Mesothelial cell of epicardium (in vitro differentiated cells): ENCODE measurements around the gene CHST12. TPM values are rescaled to one million over a fixed set of nuclear protein-coding genes. Genes with fewer than 3 reads are reported as not detected.

Source experiments
- DNase-seq, 2 experiments: peaks; one replicate each; pipeline ENCODE4 v3.0.0; 2021; ENCODE audit warnings: low spot score in 2 of 2; ENCODE audit not compliant: unreplicated experiment in 2 of 2
- H3K27ac Mint-ChIP-seq: 2 replicates; pipeline ENCODE4 v1.8.0; 2021; ENCODE audit warnings: mixed read lengths
- H3K27me3 Mint-ChIP-seq: 2 replicates; pipeline ENCODE4 v1.8.0; 2021; ENCODE audit warnings: low read depth, mixed read lengths
- H3K36me3 Mint-ChIP-seq: 2 replicates; pipeline ENCODE4 v1.8.0; 2021; ENCODE audit warnings: mixed read lengths
- H3K4me1 Mint-ChIP-seq: 2 replicates; pipeline ENCODE4 v1.8.0; 2021; ENCODE audit warnings: mixed read lengths
- H3K4me3 Mint-ChIP-seq: 2 replicates; pipeline ENCODE4 v1.8.0; 2021; ENCODE audit warnings: mild to moderate bottlenecking, moderate library complexity, mixed read lengths
- H3K9me3 Mint-ChIP-seq: 2 replicates; pipeline ENCODE4 v1.8.0; 2021; ENCODE audit warnings: mixed read lengths
- total RNA-seq: library from RNA; stranded (reverse); gene quantifications from 3 replicates; pipeline ENCODE4 v1.2.1, GENCODE V29; 2021
- TF ChIP-seq, protein P1 (sequence below): fragments of 200-600 bp; sonication (generic); IDR thresholded peaks from one replicate; pipeline ENCODE4 v1.5.0; 2021; ENCODE audit warnings: antibody characterized with exemption; ENCODE audit not compliant: unreplicated experiment

The CHST12 gene
- total RNA-seq, 1 donor from 2014 or later: 20.4 TPM

DNA sequence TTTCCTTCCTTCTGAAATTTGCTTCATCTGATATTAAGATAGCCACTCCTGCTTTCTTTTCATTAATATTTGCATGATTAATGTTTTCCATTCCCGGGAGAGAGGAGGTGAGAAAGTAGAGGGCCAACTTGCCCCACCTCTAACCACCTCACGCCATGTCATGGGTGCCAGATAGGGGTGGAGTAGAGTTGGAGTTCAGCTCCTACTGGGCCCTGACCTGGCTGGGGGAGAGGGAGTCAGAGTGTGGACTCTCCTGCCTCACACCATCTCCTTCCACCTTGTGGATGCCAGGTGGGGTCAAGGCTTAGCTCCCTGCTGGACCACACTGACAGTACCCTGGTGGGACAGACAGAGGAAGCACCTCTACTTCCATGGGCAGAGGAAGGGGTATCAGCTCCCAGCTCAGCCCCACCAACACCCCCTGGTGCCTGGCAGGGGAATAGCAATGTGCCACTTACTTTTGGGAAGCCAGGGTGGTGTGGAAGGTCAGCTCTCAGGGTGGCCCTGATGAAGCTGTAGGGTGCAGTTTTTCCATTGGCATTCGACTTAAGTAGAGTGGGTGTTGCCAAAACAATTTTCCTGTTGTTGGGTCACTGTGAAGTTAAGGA lies 28.0 kb downstream of the CHST12 start:
- DNase-seq: no peak
- Mint-ChIP-seq H3K27ac (no peak overlapping the region), H3K9me3 (peaks cover 12% of the 10 kb centered on the region), H3K4me3 (no peak overlapping the region), H3K27me3 (no peaks in the 10 kb centered on the region), H3K4me1 (no peaks in the 10 kb centered on the region), H3K36me3 (peaks cover 42% of the 10 kb centered on the region)
- TF ChIP-seq, protein P1, sequence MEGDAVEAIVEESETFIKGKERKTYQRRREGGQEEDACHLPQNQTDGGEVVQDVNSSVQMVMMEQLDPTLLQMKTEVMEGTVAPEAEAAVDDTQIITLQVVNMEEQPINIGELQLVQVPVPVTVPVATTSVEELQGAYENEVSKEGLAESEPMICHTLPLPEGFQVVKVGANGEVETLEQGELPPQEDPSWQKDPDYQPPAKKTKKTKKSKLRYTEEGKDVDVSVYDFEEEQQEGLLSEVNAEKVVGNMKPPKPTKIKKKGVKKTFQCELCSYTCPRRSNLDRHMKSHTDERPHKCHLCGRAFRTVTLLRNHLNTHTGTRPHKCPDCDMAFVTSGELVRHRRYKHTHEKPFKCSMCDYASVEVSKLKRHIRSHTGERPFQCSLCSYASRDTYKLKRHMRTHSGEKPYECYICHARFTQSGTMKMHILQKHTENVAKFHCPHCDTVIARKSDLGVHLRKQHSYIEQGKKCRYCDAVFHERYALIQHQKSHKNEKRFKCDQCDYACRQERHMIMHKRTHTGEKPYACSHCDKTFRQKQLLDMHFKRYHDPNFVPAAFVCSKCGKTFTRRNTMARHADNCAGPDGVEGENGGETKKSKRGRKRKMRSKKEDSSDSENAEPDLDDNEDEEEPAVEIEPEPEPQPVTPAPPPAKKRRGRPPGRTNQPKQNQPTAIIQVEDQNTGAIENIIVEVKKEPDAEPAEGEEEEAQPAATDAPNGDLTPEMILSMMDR: no peak

DNA sequence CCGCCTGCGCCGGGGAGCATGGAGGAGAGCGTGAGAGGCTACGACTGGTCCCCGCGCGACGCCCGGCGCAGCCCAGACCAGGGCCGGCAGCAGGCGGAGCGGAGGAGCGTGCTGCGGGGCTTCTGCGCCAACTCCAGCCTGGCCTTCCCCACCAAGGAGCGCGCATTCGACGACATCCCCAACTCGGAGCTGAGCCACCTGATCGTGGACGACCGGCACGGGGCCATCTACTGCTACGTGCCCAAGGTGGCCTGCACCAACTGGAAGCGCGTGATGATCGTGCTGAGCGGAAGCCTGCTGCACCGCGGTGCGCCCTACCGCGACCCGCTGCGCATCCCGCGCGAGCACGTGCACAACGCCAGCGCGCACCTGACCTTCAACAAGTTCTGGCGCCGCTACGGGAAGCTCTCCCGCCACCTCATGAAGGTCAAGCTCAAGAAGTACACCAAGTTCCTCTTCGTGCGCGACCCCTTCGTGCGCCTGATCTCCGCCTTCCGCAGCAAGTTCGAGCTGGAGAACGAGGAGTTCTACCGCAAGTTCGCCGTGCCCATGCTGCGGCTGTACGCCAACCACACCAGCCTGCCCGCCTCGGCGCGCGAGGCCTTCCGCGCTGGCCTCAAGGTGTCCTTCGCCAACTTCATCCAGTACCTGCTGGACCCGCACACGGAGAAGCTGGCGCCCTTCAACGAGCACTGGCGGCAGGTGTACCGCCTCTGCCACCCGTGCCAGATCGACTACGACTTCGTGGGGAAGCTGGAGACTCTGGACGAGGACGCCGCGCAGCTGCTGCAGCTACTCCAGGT lies 29.7 kb downstream of the CHST12 start:
- Mint-ChIP-seq H3K27ac (no peak overlapping the region), H3K4me3 (no peak overlapping the region)
- DNase-seq: no peak

DNA sequence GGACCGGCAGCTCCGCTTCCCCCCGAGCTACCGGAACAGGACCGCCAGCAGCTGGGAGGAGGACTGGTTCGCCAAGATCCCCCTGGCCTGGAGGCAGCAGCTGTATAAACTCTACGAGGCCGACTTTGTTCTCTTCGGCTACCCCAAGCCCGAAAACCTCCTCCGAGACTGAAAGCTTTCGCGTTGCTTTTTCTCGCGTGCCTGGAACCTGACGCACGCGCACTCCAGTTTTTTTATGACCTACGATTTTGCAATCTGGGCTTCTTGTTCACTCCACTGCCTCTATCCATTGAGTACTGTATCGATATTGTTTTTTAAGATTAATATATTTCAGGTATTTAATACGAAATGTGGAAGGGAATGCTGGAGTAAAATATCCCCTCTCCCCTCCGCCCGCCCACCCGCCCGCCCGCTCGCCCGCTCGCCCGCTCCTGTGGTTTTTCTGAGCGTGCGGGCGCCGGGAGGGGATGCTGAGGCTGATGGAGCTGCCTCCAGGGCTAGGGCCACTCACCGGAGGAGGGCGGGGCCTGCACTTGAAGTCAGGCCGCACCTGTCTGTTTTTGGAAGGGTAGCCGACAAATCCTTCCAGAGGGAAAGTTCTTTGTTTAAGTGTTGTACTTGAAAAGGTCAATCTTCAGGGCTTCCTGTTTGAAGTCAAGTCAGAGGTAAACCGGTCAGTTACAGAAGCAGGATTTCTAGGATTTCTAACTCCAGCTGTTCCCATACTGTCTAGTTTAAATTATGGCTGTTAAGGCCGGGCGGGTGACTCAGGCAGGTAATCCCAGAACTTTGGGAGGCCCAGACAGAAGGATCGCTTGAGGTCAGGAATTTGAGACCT lies 30.5 kb downstream of the CHST12 start:
- Mint-ChIP-seq H3K27ac (no peak overlapping the region), H3K4me1 (peaks cover under 1% of the 10 kb centered on the region), H3K9me3 (peaks cover 12% of the 10 kb centered on the region), H3K4me3 (no peak overlapping the region), H3K36me3 (peaks cover 40% of the 10 kb centered on the region), H3K27me3 (no peaks in the 10 kb centered on the region)
- TF ChIP-seq, protein P1: no peak
- no peak for DNase-seq

More for the DNA sequence above, 29.7 kb downstream of the CHST12 start:
- Mint-ChIP-seq H3K36me3 (peaks cover 40% of the 10 kb centered on the region), H3K9me3 (peaks cover 12% of the 10 kb centered on the region), H3K27me3 (no peaks in the 10 kb centered on the region), H3K4me1 (no peaks in the 10 kb centered on the region)
- TF ChIP-seq, protein P1: no peak

DNA sequence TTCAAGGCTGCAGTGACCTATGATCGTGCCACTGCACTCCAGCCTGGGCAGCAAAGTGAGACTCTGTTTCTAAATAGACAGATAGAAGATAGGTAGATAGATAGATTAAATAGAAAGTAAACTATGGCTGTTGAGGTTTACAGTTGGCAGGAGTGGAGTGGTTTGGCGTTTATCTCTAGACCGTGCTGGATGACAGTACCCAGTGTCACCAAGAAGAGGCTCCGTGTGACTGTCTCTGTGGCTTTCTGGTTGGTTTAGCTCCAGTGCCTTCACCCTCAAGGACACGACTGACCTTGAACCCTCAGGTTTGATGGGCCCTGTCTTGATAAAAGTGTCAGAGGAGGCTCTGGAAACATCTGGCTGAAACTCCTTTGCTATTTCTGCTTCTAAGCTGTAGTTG lies 31.7 kb downstream of the CHST12 start:
- Mint-ChIP-seq H3K4me1 (peaks cover 7% of the 10 kb centered on the region), H3K27me3 (no peaks in the 10 kb centered on the region), H3K27ac (no peak overlapping the region), H3K9me3 (peaks cover 6% of the 10 kb centered on the region), H3K4me3 (no peak overlapping the region), H3K36me3 (peaks cover 36% of the 10 kb centered on the region)
- no peak for DNase-seq
- TF ChIP-seq, protein P1: no peak

DNA sequence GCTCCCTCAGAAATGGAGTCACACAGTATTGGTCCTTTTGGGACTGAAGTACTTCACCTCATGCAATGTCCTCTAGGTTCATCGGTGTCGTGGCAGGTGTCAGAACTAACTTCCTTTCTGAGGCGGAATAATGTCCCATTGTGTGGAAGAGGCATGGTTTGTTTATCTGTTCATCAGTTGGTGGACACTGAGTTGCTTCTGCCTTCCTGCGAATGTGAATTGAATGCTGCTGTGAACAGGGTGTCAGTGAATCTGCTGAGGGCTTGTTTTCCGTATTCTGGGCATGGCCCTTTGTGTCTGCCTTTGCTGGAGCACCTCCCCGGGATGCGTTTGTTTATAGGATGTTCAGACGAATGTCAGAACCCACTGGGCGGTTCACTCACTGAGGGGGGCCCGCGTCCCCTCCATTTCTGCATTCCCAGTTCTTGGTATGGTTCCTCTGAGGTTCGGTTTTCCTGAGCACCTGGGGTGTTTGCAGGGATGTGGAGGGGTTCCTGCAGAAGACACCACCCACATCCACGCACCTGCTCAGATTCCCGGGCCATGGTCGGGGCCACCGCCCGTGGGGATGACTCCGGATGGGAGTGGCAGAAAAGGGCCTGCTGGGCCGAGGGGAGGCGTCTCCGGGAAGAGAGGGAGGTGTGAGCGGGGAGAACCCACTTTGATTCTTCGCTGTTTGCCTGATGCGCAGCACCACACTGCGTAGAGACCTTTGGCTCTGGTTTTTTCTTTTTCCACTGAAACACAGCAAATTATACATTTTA lies 33.1 kb downstream of the CHST12 start:
- H3K27ac Mint-ChIP-seq: no peak overlapping the region
- TF ChIP-seq, protein P1: no peak

More for the DNA sequence above, 33.1 kb downstream of the CHST12 start:
- no peak overlapping the region for H3K4me3 Mint-ChIP-seq
- peaks cover 29% of the 10 kb centered on the region for H3K36me3 Mint-ChIP-seq
- no peak for DNase-seq
- H3K27me3 Mint-ChIP-seq: no peaks in the 10 kb centered on the region
- H3K9me3 Mint-ChIP-seq: no peaks in the 10 kb centered on the region
- H3K4me1 Mint-ChIP-seq: peaks cover 16% of the 10 kb centered on the region
